Kidney (tissue), 14 donors: ENCODE measurements around the gene CD59. TPM values are rescaled to one million over a fixed set of nuclear protein-coding genes. Genes with fewer than 3 reads are reported as not detected.

Experiments
- DNase-seq, 5 donors: peaks; one replicate each; pipeline ENCODE4 v3.0.0-alpha.2; 2013 to 2020
- FAIRE-seq: peaks from 2 replicates; lab custom pipeline; 2012; peaks lifted over from hg19 to GRCh38; lab: Jason Lieb, UNC
- H3K27ac ChIP-seq, 2 donors: one replicate each; pipeline ENCODE4 v1.7.0; 2013; ENCODE audit warnings: low read depth in 2 of 2, low read length in 2 of 2, inconsistent platforms in 1 of 2
- H3K27me3 ChIP-seq: one replicate; pipeline ENCODE4 v1.7.1; 2013; ENCODE audit warnings: low read length, inconsistent platforms; ENCODE audit not compliant: control insufficient read depth, insufficient read depth
- H3K36me3 ChIP-seq, 3 donors: one replicate each; pipeline versions ENCODE4 v1.7.0 to v1.7.1; 2013; ENCODE audit warnings: low read length in 3 of 3, control low read depth in 1 of 3, inconsistent platforms in 1 of 3; ENCODE audit not compliant: insufficient read depth in 3 of 3, control insufficient read depth in 2 of 3
- H3K4me1 ChIP-seq, 3 donors: one replicate each; pipeline versions ENCODE4 v1.7.0 to v1.7.1; 2013; ENCODE audit warnings: low read length in 3 of 3, inconsistent platforms in 1 of 3, low read depth in 1 of 3; ENCODE audit not compliant: control insufficient read depth in 2 of 3, insufficient read depth in 2 of 3
- H3K4me3 ChIP-seq, 3 donors: one replicate each; pipeline versions ENCODE4 v1.7.0 to v1.8.1; 2013; ENCODE audit warnings: low read length in 3 of 3, control low read depth in 1 of 3, inconsistent platforms in 1 of 3
- H3K9ac ChIP-seq, 3 donors: one replicate each; pipeline versions ENCODE4 v1.7.0 to v1.7.1; 2013; ENCODE audit warnings: low read length in 3 of 3, control low read depth in 1 of 3, inconsistent platforms in 1 of 3
- H3K9me3 ChIP-seq, 3 donors: one replicate each; pipeline versions ENCODE4 v1.7.0 to v1.7.1; 2013; ENCODE audit warnings: low read length in 3 of 3, control low read depth in 1 of 3, inconsistent platforms in 1 of 3; ENCODE audit not compliant: control insufficient read depth in 2 of 3, insufficient read depth in 1 of 3
- CTCF ChIP-seq: IDR thresholded peaks from 3 replicates; pipeline ENCODE4 v1.5.1; 2012; ENCODE audit warnings: mild to moderate bottlenecking, moderate library complexity, borderline replicate concordance; ENCODE audit not compliant: insufficient read depth; ENCODE audit errors: extremely low read depth
- intact Hi-C: fragments of 100-400 bp; cut with DNase I; formaldehyde crosslinking; loops from one replicate; pipeline ENCODE4 v1.11.1; 2022
- polyA plus RNA-seq: library from polyadenylated mRNA; stranded (reverse); fragments of 350-450 nt; fragmentation: Illumina TruSeq; extraction: RNeasy Lipid Tissue Mini Kit (QIAGEN cat#74804); gene quantifications from one replicate; pipeline ENCODE4 v1.2.3, GENCODE V29; 2014; ENCODE audit warnings: low read depth, low replicate concordance; ENCODE audit not compliant: insufficient read depth
- total RNA-seq: library from RNA; stranded (reverse); fragmentation: NEBNext Ultra II Directional; extraction: Animal tissue kit (Norgen Biotek cat#: 25700); gene quantifications from one replicate; pipeline ENCODE4 v1.2.1, GENCODE V29; 2021
- donor health status: control.
- donor health status: control.
- donor health status: control.
- donor health status: control.
- donor health status: control.
- donor health status: DM: yes; HTN: yes; CAD: no.
- donor health status: Normal renal cell carcinoma (clear cell type).

CD59 gene
- total and polyA plus RNA-seq, 2 donors from 2014 or later, result 559 to 1,010 TPM

GRCh38 chr11:33724644-33725035, 11.6 kb downstream of the CD59 start:
- FAIRE-seq (no peak), DNase-seq (peak in 1 of 5 donors; percentile 75)
- Histone ChIP-seq H3K4me3 (no peak overlapping the region), H3K4me1 (peaks cover 3 to 43% (median 38%) of the 10 kb centered on the region in 3 donors), H3K9ac (peak overlapping the region in 1 of 3 donors; percentile 34), H3K9me3 (no peaks in the 10 kb centered on the region), H3K27ac (peak overlapping the region; percentile 94 to 96), H3K36me3 (peaks cover 0 to 20% (median 8%) of the 10 kb centered on the region in 3 donors), H3K27me3 (no peaks in the 10 kb centered on the region)
- no peak for TF ChIP-seq CTCF
- intact Hi-C loops, result no loop called here

- peak overlapping the region in 1 of 3 donors; percentile 55 for H3K9ac ChIP-seq
- FAIRE-seq, result no peak
- peak overlapping the region; percentile 94 to 96 for H3K27ac ChIP-seq
- no peak overlapping the region for H3K4me3 ChIP-seq
- H3K27me3 ChIP-seq, result no peaks in the 10 kb centered on the region
- no peak for TF ChIP-seq CTCF
- peaks cover 0 to 30% (median 14%) of the 10 kb centered on the region in 3 donors for H3K36me3 ChIP-seq
- intact Hi-C loops, result no loop called here
- H3K4me1 ChIP-seq, result peaks cover 3 to 43% (median 38%) of the 10 kb centered on the region in 3 donors
- no peaks in the 10 kb centered on the region for H3K9me3 ChIP-seq
- DNase-seq, result peak in 1 of 5 donors; percentile 29
Observed at GRCh38 chr11:33723238-33723881, 12.9 kb downstream of the CD59 start.

DNA sequence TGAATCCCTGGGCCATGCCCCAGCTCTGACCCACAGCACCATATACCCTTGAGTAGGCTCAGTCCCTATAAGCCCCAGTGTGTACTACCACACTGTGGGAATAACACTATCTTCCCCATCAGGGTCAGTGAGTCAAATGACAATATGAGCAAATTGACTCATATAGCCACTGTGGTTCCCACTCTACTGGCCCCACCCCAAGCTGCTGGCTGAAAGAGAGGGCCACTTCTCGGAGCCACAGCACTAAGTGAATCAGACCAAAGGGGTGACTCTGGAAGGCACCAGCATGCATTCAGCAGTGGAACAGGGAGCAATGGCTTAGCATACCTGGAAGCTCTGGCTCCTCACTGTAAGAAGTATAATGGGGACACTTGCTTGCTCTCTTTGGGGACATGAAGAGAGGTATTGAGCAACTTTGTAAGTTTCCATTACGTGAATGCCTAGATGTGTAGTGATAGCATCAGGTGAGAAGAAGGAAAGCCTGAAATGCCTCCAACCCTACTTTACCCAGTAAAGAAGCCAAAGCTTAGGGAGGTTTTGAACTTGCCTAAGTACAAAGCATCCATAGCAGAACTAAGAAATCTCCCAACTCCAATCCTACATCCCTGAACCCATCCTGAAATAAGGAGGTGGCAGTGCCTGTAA, 13.5 kb downstream of the CD59 start:
- no peaks in the 10 kb centered on the region for H3K27me3 ChIP-seq
- peaks cover 0 to 30% (median 14%) of the 10 kb centered on the region in 3 donors for H3K36me3 ChIP-seq
- H3K27ac ChIP-seq, result peak overlapping the region; percentile 94 to 96
- intact Hi-C loops, result no loop called here
- H3K4me1 ChIP-seq, result peaks cover 3 to 43% (median 38%) of the 10 kb centered on the region in 3 donors
- no peak for TF ChIP-seq CTCF
- peak overlapping the region in 1 of 3 donors; percentile 27 for H3K9ac ChIP-seq
- DNase-seq, result no peak
- FAIRE-seq, result no peak
- no peak overlapping the region for H3K4me3 ChIP-seq
- no peaks in the 10 kb centered on the region for H3K9me3 ChIP-seq
